SU-DHL-6 (cell line): ENCODE measurements around the gene CACNA2D1.

Source experiments
- H2AFZ ChIP-seq: fragments of 200-600 bp; sonication (generic); 2 replicates; pipeline ENCODE4 v1.6.1; 2014; ENCODE audit warnings: low read depth, mild to moderate bottlenecking, moderate library complexity, mixed read lengths, antibody characterized with exemption, low read length; ENCODE audit not compliant: severe bottlenecking
- H3F3A ChIP-seq: fragments of 200-600 bp; shearing (Covaris generic); 2 replicates; pipeline ENCODE4 v1.6.0; 2016; ENCODE audit warnings: antibody characterized with exemption, mild to moderate bottlenecking; ENCODE audit not compliant: insufficient read depth
- H3K27ac ChIP-seq: fragments of 200-600 bp; sonication (generic); 2 replicates; pipeline ENCODE4 v1.5.1; 2016; ENCODE audit warnings: low read depth, mild to moderate bottlenecking, low read length, moderate library complexity, mixed read lengths
- H3K27me3 ChIP-seq: fragments of 200-600 bp; sonication (generic), shearing (Covaris generic); 2 replicates; pipeline ENCODE4 v1.6.0; 2014; ENCODE audit warnings: mild to moderate bottlenecking, low read length
- H3K36me3 ChIP-seq: fragments of 200-600 bp; sonication (generic); 2 replicates; pipeline ENCODE4 v1.6.1; 2014; ENCODE audit warnings: mild to moderate bottlenecking, low read length, mixed read lengths
- H3K4me2 ChIP-seq: fragments of 300-600, 200-600 bp; shearing (Covaris generic), sonication (generic); 2 replicates; pipeline ENCODE4 v1.6.0; 2014; ENCODE audit warnings: low read length, low read depth, mild to moderate bottlenecking; ENCODE audit not compliant: poor library complexity, severe bottlenecking
- H3K4me3 ChIP-seq: fragments of 200-600 bp; sonication (generic); 2 replicates; pipeline ENCODE4 v1.5.1; 2014; ENCODE audit warnings: antibody characterized with exemption, low read length, mild to moderate bottlenecking, mixed read lengths; ENCODE audit not compliant: insufficient read depth, poor library complexity, severe bottlenecking
- H3K79me2 ChIP-seq: fragments of 200-600 bp; sonication (generic); 2 replicates; pipeline ENCODE4 v1.6.1; 2014; ENCODE audit warnings: mild to moderate bottlenecking, low read length, moderate library complexity; ENCODE audit not compliant: insufficient read depth
- H3K9ac ChIP-seq: fragments of 200-600 bp; sonication (generic); 2 replicates; pipeline ENCODE4 v1.7.0; 2014; ENCODE audit warnings: mild to moderate bottlenecking, low read length
- H3K9me2 ChIP-seq: fragments of 200-600 bp; sonication (generic); replicated peaks from 2 replicates; pipeline ENCODE4 v1.6.1; 2014; ENCODE audit warnings: low read length; ENCODE audit not compliant: insufficient read depth
- H3K9me3 ChIP-seq: fragments of 200-600 bp; sonication (generic); 2 replicates; pipeline ENCODE4 v1.6.1; 2014; ENCODE audit warnings: low read length, mixed read lengths; ENCODE audit not compliant: insufficient read depth
- H4K20me1 ChIP-seq: fragments of 200-600 bp; sonication (generic); 2 replicates; pipeline ENCODE4 v1.6.1; 2014; ENCODE audit warnings: low read depth, mild to moderate bottlenecking, antibody characterized with exemption, low read length, moderate library complexity, mixed read lengths
- EZH2phosphoT487 ChIP-seq: fragments of 200-600 bp; sonication (generic), shearing (Covaris generic); conservative IDR thresholded peaks from 2 replicates; pipeline ENCODE4 v1.6.1; 2018; ENCODE audit warnings: mild to moderate bottlenecking, antibody characterized with exemption, low read length, moderate library complexity, mixed read lengths
- TF ChIP-seq, protein P1 (sequence below): fragments of 200-600 bp; sonication (generic); IDR thresholded peaks from one replicate; pipeline ENCODE4 v1.5.1; 2017; ENCODE audit warnings: antibody characterized with exemption, mild to moderate bottlenecking, low read length, moderate library complexity; ENCODE audit not compliant: insufficient read depth, poor library complexity, severe bottlenecking

The CACNA2D1 gene

GRCh38 chr7:81908220-81908619 is 535.4 kb downstream of the CACNA2D1 start:
- Histone ChIP-seq H3K27me3 (no peaks in the 10 kb centered on the region), H2AFZ (no peak overlapping the region), H3K36me3 (no peaks in the 10 kb centered on the region), H3K79me2 (no peaks in the 10 kb centered on the region), H3K9me2 (no peaks in the 10 kb centered on the region), H3K4me2 (no peak overlapping the region), H3F3A (no peaks in the 10 kb centered on the region), H3K9ac (no peak overlapping the region), H3K27ac (no peak overlapping the region), H3K4me3 (no peak overlapping the region), H3K9me3 (0 out of 2 replicates have a peak, but pooled peaks cover 4% of the 10 kb centered on the region), H4K20me1 (no peaks in the 10 kb centered on the region)
- no peak for TF ChIP-seq EZH2phosphoT487
- TF ChIP-seq, protein P1, sequence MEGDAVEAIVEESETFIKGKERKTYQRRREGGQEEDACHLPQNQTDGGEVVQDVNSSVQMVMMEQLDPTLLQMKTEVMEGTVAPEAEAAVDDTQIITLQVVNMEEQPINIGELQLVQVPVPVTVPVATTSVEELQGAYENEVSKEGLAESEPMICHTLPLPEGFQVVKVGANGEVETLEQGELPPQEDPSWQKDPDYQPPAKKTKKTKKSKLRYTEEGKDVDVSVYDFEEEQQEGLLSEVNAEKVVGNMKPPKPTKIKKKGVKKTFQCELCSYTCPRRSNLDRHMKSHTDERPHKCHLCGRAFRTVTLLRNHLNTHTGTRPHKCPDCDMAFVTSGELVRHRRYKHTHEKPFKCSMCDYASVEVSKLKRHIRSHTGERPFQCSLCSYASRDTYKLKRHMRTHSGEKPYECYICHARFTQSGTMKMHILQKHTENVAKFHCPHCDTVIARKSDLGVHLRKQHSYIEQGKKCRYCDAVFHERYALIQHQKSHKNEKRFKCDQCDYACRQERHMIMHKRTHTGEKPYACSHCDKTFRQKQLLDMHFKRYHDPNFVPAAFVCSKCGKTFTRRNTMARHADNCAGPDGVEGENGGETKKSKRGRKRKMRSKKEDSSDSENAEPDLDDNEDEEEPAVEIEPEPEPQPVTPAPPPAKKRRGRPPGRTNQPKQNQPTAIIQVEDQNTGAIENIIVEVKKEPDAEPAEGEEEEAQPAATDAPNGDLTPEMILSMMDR: no peak

DNA sequence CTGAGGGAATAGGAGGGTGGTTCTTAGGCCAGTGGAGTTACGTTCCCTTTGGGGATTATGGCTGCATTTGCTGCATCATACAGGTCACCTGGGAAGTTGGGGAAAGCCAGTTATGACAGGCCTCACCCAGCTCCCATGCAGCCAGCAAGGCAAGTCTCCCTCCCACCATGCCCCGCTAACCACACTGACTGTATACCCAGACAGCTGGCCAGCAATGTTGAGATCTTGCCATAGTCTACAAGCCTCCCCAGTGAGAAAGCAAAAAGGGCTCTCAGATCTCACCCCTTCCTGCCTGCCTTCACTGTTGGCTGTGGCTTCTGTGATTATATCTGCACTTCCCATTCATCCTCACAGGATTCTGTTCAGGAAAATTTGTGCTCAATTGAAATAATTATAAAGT is 540.5 kb downstream of the CACNA2D1 start:
- no peak overlapping the region for H3K4me3 ChIP-seq
- H3K9me2 ChIP-seq: no peaks in the 10 kb centered on the region
- no peaks in the 10 kb centered on the region for H3F3A ChIP-seq
- no peak overlapping the region for H3K4me2 ChIP-seq
- no peaks in the 10 kb centered on the region for H3K36me3 ChIP-seq
- no peak overlapping the region for H2AFZ ChIP-seq
- TF ChIP-seq EZH2phosphoT487: no peak
- TF ChIP-seq, protein P1: no peak
- no peaks in the 10 kb centered on the region for H3K79me2 ChIP-seq
- H3K9ac ChIP-seq: no peak overlapping the region
- H3K9me3 ChIP-seq: 0 out of 2 replicates have a peak, but pooled peaks cover 4% of the 10 kb centered on the region
- no peaks in the 10 kb centered on the region for H4K20me1 ChIP-seq
- H3K27me3 ChIP-seq: no peaks in the 10 kb centered on the region
- H3K27ac ChIP-seq: no peak overlapping the region

- TF ChIP-seq EZH2phosphoT487: no peak
- TF ChIP-seq, protein P1: no peak
- no peaks in the 10 kb centered on the region for H3K36me3 ChIP-seq
- H3K9ac ChIP-seq: no peak overlapping the region
- no peaks in the 10 kb centered on the region for H3F3A ChIP-seq
- no peak overlapping the region for H3K4me3 ChIP-seq
- no peak overlapping the region for H3K27ac ChIP-seq
- H2AFZ ChIP-seq: no peak overlapping the region
- no peaks in the 10 kb centered on the region for H4K20me1 ChIP-seq
- H3K9me2 ChIP-seq: no peaks in the 10 kb centered on the region
- no peak overlapping the region for H3K4me2 ChIP-seq
- H3K79me2 ChIP-seq: no peaks in the 10 kb centered on the region
- 0 out of 2 replicates have a peak, but pooled peaks cover 4% of the 10 kb centered on the region for H3K9me3 ChIP-seq
- H3K27me3 ChIP-seq: no peaks in the 10 kb centered on the region
These were observed 541.0 kb downstream of the CACNA2D1 start for GRCh38 chr7:81902536-81902935.
